Measurements from ENCODE around the gene PAGR1.

Gene PAGR1

DNA sequence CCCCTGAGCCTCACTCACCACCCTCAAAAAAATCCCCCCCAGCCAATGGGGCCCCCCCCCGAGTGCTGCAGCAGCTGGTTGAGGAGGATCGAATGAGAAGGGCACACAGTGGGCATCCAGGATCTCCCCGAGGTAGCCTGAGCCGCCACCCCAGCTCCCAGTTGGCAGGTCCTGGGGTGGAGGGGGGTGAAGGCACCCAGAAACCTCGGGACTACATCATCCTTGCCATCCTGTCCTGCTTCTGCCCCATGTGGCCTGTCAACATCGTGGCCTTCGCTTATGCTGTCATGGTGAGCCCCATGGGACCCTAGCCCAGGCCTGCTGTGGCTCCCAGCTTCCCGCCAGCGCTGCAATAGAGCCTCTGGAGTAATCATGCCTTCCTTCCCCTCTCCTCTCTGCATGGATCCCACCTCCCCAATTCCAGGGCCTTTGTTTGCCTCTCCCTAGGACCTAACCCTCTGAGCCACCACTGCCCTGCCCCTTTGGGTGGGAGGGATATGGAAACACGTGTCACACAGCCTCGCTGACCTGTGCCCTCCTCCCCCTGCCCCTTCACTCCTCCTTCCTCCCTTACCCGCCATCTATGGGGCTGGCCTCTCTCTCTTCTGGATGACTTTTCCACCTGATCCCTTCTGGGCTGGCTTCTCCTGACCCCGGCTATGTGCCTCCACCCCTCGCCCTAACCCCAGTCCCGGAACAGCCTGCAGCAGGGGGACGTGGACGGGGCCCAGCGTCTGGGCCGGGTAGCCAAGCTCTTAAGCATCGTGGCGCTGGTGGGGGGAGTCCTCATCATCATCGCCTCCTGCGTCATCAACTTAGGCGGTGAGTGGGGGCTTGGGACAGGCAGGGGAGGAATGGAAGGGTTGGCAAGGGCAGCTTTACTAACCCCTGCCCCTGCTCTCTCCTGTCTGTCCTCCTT lies 2.0 kb upstream of the PAGR1 start:
- DNase-seq (ENCODE audit: low read depth) = peak; percentile 74
- H3K4me3 ChIP-seq (ENCODE audit: low read depth, low read length) = no peak overlapping the region
- TF ChIP-seq POLR2A (IDR thresholded peaks at IDR 0.05; ENCODE audit: extremely low read depth, insufficient read length) (no peak), MYC (IDR thresholded peaks at IDR 0.05; ENCODE audit: low read depth, low read length) (peak; percentile 75)
- TF ChIP-seq, protein P1, sequence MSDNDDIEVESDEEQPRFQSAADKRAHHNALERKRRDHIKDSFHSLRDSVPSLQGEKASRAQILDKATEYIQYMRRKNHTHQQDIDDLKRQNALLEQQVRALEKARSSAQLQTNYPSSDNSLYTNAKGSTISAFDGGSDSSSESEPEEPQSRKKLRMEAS (IDR thresholded peaks at IDR 0.05; ENCODE audit: low read depth, low read length) = peak; percentile 81

DNA sequence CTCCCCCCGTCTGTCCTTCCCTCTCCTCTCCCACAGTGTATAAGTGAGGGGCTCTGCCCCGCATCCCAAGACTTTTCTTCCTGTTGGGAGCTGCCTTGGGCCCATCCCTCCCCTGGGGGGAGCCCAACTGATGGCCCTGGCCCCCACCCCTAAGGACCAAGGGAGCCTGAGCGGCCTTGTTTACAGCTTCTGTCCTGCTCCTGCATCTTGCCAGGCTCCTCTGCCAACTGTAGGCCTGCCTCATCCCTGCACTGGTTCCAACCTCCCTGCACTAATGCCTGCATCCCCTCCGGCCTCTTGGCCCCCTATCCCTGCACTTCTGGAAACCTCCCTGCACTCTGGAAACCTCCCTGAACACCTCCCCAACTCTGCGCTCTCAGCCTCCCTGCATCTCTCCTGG lies 1.4 kb upstream of the PAGR1 start:
- DNase-seq (ENCODE audit: low read depth) = no peak
- TF ChIP-seq, protein P2, sequence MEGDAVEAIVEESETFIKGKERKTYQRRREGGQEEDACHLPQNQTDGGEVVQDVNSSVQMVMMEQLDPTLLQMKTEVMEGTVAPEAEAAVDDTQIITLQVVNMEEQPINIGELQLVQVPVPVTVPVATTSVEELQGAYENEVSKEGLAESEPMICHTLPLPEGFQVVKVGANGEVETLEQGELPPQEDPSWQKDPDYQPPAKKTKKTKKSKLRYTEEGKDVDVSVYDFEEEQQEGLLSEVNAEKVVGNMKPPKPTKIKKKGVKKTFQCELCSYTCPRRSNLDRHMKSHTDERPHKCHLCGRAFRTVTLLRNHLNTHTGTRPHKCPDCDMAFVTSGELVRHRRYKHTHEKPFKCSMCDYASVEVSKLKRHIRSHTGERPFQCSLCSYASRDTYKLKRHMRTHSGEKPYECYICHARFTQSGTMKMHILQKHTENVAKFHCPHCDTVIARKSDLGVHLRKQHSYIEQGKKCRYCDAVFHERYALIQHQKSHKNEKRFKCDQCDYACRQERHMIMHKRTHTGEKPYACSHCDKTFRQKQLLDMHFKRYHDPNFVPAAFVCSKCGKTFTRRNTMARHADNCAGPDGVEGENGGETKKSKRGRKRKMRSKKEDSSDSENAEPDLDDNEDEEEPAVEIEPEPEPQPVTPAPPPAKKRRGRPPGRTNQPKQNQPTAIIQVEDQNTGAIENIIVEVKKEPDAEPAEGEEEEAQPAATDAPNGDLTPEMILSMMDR (IDR thresholded peaks at IDR 0.05; ENCODE audit: low read depth, low read length) = no peak
- TF ChIP-seq, protein P1 (IDR thresholded peaks at IDR 0.05; ENCODE audit: low read depth, low read length) = no peak
- TF ChIP-seq MYC (IDR thresholded peaks at IDR 0.05; ENCODE audit: low read depth, low read length) = no peak
- no peak for TF ChIP-seq POLR2A (IDR thresholded peaks at IDR 0.05; ENCODE audit: extremely low read depth, insufficient read length)
- H3K4me3 ChIP-seq (ENCODE audit: low read depth, low read length) = no peak overlapping the region

DNA sequence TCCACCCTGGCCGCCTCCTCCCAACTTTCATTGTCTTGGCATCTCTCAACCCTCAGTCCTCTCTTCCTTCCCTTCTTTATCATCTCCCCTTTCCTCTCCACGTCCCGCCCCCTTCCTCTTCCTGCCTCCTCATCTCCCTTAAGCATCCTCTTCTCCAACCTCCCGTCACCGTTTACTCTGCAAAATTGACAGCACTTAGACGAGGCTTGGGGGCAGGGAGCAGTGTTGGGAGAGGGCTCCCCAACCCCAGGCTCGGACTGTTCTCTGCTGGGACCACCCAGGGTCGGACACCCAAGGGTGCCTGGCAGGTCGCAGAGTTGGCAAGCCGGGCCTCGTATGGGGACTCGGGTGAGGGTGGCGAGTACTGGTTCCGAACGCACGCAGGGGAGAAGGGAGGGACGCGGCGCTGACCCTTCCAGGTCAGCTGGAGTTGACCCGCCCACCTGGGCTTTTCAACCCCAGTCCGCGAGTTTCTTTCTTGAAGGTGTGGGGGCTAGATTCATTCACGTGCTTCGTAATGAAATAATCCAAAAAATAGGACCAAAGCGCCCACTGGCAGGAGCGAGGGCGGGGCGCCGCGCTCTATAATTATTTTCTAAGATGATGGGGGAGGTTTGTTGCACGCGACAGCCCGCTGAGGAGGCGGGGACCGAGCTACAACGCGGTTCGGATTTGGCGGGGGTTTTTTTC lies 775 bp upstream of the PAGR1 start:
- peak overlapping the region; percentile 80 for H3K4me3 ChIP-seq (ENCODE audit: low read depth, low read length)
- no peak for DNase-seq (ENCODE audit: low read depth)
- TF ChIP-seq, protein P2 (IDR thresholded peaks at IDR 0.05; ENCODE audit: low read depth, low read length) = no peak
- TF ChIP-seq, protein P1 (IDR thresholded peaks at IDR 0.05; ENCODE audit: low read depth, low read length) = no peak
- no peak for TF ChIP-seq MYC (IDR thresholded peaks at IDR 0.05; ENCODE audit: low read depth, low read length)
- TF ChIP-seq POLR2A (IDR thresholded peaks at IDR 0.05; ENCODE audit: extremely low read depth, insufficient read length) = no peak

DNA sequence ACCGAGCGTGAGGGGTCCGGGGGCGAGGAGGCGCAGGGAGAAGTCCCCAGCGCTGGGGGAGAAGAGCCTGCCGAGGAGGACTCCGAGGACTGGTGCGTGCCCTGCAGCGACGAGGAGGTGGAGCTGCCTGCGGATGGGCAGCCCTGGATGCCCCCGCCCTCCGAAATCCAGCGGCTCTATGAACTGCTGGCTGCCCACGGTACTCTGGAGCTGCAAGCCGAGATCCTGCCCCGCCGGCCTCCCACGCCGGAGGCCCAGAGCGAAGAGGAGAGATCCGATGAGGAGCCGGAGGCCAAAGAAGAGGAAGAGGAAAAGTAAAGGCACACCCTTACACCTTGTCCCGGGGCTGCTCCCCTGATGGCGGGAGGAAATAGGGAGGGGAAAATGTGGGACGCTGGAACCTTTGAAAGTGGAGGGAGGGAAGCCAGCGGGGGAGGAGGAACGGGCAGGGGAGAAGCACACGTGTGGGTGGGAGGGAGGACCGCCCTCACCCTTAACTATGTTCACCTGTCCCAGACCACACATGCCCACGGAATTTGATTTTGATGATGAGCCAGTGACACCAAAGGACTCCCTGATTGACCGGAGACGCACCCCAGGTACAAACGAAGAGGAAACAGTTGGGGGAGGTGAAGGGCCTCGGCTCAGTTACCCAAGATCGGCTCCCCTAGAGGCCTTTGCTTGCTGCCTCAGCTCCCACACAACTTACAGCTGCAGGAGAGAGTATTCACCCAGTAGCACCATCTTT lies 916 bp downstream of the PAGR1 start:
- TF ChIP-seq POLR2A (IDR thresholded peaks at IDR 0.05; ENCODE audit: extremely low read depth, insufficient read length) = no peak
- TF ChIP-seq, protein P1 (IDR thresholded peaks at IDR 0.05; ENCODE audit: low read depth, low read length) = peak; percentile 42
- TF ChIP-seq MYC (IDR thresholded peaks at IDR 0.05; ENCODE audit: low read depth, low read length) = no peak
- TF ChIP-seq, protein P2 (IDR thresholded peaks at IDR 0.05; ENCODE audit: low read depth, low read length) = peak; percentile 23
- DNase-seq (ENCODE audit: low read depth) = peak; percentile 81

DNA sequence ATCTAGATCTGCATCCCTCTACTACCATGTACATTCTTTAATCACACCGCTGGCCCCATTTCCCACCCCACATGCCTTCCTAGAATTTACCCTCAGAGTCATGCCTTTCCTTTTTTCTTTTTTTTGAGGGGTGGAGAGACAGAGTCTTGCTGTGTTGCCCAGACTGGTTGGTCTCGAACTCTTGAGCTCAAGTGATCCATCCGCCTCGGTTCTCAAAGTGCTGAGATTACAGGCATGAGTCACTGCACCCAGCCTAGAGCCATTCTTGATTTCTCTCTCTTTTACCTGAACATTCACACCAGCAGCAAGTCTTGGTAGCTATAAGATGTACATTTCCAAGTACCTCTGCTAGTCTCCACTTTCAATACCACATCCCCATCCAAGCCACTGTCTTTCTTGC lies 2.1 kb downstream of the PAGR1 start:
- peak overlapping the region; percentile 80 for H3K4me3 ChIP-seq (ENCODE audit: low read depth, low read length)
- TF ChIP-seq, protein P1 (IDR thresholded peaks at IDR 0.05; ENCODE audit: low read depth, low read length) = no peak
- no peak for TF ChIP-seq POLR2A (IDR thresholded peaks at IDR 0.05; ENCODE audit: extremely low read depth, insufficient read length)
- no peak for DNase-seq (ENCODE audit: low read depth)

More for the DNA sequence above, 916 bp downstream of the PAGR1 start:
- H3K4me3 ChIP-seq (ENCODE audit: low read depth, low read length) = peak overlapping the region; percentile 80

DNA sequence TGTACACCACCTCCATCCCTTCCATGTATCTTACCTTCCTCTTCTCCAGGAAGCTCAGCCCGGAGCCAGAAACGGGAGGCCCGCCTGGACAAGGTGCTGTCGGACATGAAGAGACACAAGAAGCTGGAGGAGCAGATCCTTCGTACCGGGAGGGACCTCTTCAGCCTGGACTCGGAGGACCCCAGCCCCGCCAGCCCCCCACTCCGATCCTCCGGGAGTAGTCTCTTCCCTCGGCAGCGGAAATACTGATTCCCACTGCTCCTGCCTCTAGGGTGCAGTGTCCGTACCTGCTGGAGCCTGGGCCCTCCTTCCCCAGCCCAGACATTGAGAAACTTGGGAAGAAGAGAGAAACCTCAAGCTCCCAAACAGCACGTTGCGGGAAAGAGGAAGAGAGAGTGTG lies 3.6 kb downstream of the PAGR1 start:
- H3K4me3 ChIP-seq (ENCODE audit: low read depth, low read length) = peak overlapping the region; percentile 47
- DNase-seq (ENCODE audit: low read depth) = no peak
- TF ChIP-seq, protein P2 (IDR thresholded peaks at IDR 0.05; ENCODE audit: low read depth, low read length) = no peak
- TF ChIP-seq, protein P1 (IDR thresholded peaks at IDR 0.05; ENCODE audit: low read depth, low read length) = no peak
- TF ChIP-seq POLR2A (IDR thresholded peaks at IDR 0.05; ENCODE audit: extremely low read depth, insufficient read length) = no peak
